22Rv1 (cell line): ENCODE measurements around the gene CRAT.

ENCODE experiments used
- ZFX ChIP-seq: fragments of 450-650 bp; IDR thresholded peaks from 2 replicates; pipeline ENCODE4 v1.6.1; 2017; ENCODE audit warnings: antibody characterized with exemption, borderline replicate concordance
- TF ChIP-seq, protein P1 (sequence below): fragments of 450-650 bp; IDR thresholded peaks from 2 replicates; pipeline ENCODE4 v1.5.1; 2017; ENCODE audit warnings: mild to moderate bottlenecking

DNA sequence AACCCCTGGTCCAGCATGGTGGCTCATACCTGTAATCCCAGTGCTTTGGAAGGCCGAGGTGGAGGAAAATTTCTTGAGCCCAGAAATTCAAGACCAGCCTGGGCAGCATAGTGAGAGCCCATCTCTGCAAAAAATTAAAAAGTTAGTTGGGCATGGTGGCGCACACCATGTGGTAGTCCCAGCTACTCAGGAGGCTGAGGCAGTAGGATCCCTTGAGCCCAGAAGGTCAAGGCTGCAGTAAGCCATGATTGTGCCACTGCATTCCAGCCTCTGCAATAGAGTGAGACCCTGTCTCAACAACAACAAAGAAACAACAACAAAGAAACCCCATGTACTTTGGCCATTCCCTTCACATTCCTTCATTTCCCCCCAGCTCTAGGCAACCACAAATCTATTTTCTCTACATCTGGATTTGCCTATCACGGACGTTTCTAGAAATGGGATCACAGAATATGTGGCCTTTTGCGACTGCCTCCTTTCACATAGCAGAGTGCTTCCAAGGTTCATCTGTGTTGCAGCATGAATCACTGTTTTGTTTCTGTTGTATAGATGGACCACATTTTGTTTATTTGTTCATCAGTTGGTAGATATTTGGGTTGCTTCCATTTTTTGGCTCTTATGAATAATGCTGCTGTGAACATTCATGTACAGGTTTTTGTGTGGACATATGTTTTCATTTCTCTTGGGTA lies 56.3 kb downstream of the CRAT start:
- TF ChIP-seq, protein P1, sequence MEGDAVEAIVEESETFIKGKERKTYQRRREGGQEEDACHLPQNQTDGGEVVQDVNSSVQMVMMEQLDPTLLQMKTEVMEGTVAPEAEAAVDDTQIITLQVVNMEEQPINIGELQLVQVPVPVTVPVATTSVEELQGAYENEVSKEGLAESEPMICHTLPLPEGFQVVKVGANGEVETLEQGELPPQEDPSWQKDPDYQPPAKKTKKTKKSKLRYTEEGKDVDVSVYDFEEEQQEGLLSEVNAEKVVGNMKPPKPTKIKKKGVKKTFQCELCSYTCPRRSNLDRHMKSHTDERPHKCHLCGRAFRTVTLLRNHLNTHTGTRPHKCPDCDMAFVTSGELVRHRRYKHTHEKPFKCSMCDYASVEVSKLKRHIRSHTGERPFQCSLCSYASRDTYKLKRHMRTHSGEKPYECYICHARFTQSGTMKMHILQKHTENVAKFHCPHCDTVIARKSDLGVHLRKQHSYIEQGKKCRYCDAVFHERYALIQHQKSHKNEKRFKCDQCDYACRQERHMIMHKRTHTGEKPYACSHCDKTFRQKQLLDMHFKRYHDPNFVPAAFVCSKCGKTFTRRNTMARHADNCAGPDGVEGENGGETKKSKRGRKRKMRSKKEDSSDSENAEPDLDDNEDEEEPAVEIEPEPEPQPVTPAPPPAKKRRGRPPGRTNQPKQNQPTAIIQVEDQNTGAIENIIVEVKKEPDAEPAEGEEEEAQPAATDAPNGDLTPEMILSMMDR = no peak
- TF ChIP-seq ZFX = no peak
